Measurements from ENCODE around the gene UNC79. TPM values are rescaled to one million over a fixed set of nuclear protein-coding genes. Genes with fewer than 3 reads are reported as not detected.

The UNC79 gene
- total RNA-seq, 1 donor from 2014 or later: 0.50 TPM

GRCh38 chr14:93748208-93749075, 317.7 kb downstream of the UNC79 start:
- DNase-seq (ENCODE audit: low read depth): no peak

- DNase-seq (ENCODE audit: low read depth): no peak
These were observed 318.3 kb downstream of the UNC79 start for GRCh38 chr14:93749076-93749420.

GRCh38 chr14:93751946-93752655, 321.4 kb downstream of the UNC79 start:
- no peak for DNase-seq (ENCODE audit: low read depth)

GRCh38 chr14:93752980-93753561, 322.3 kb downstream of the UNC79 start:
- DNase-seq (ENCODE audit: low read depth): no peak

- no peak for DNase-seq (ENCODE audit: low read depth)
These were observed 322.9 kb downstream of the UNC79 start for GRCh38 chr14:93753647-93754046.

GRCh38 chr14:93757206-93757605, 326.5 kb downstream of the UNC79 start:
- DNase-seq (ENCODE audit: low read depth): no peak

Other genes with a start within 250 kb of the UNC79 start
- gene MOAP1, start 246.0 kb upstream of the UNC79 start, total RNA-seq: 51.2 and 69.6 TPM in 2 replicates
- 8.7 and 15.9 TPM in 2 replicates for gene LYSET, start 245.6 kb upstream of the UNC79 start, total RNA-seq
- gene GON7, start 223.9 kb upstream of the UNC79 start, total RNA-seq: 22.9 and 28.4 TPM in 2 replicates
- gene UBR7, start 223.7 kb upstream of the UNC79 start, total RNA-seq: 14.8 and 26.5 TPM in 2 replicates
- gene BTBD7, start 97.9 kb upstream of the UNC79 start, total RNA-seq: 49.0 and 81.6 TPM in 2 replicates
- 0.60 TPM in 1 of 2 replicates, not detected in the other for gene COX8C, start 83.8 kb upstream of the UNC79 start, total RNA-seq